Epithelial cell of proximal tubule (primary cell): Measurements from ENCODE around the gene PDRG1. TPM values are rescaled to one million over a fixed set of nuclear protein-coding genes. Genes with fewer than 3 reads are reported as not detected.

Source experiments
- DNase-seq: peaks from one replicate; pipeline ENCODE4 v3.0.0-alpha.2; 2011; ENCODE audit warnings: low read depth
- H3K4me3 ChIP-seq: 2 replicates; pipeline ENCODE4 v1.5.1; 2011; ENCODE audit warnings: low read depth, mild to moderate bottlenecking, low read length
- CTCF ChIP-seq: conservative IDR thresholded peaks from 2 replicates; pipeline ENCODE4 v1.5.1; 2012; ENCODE audit warnings: low read depth, mild to moderate bottlenecking, low read length
- total RNA-seq: library from RNA; depleted of rRNA; stranded (reverse); fragments of >200 nt; gene quantifications from 2 replicates; pipeline ENCODE4 v1.2.3, GENCODE V29; 2015

PDRG1 gene
- total RNA-seq, 1 donor from 2014 or later = 16.5 TPM

GRCh38 chr20:31927627-31928159 is 24.2 kb downstream of the PDRG1 start:
- no peak for DNase-seq
- no peak for TF ChIP-seq CTCF
- H3K4me3 ChIP-seq = no peak overlapping the region

- DNase-seq = no peak
- H3K4me3 ChIP-seq = no peak overlapping the region
- TF ChIP-seq CTCF = no peak
These were observed 25.4 kb downstream of the PDRG1 start for GRCh38 chr20:31926493-31926892.

GRCh38 chr20:31925631-31926030 is 26.2 kb downstream of the PDRG1 start:
- no peak for DNase-seq
- H3K4me3 ChIP-seq = no peak overlapping the region
- no peak for TF ChIP-seq CTCF

GRCh38 chr20:31924561-31924960 is 27.3 kb downstream of the PDRG1 start:
- DNase-seq = no peak
- TF ChIP-seq CTCF = no peak

DNA sequence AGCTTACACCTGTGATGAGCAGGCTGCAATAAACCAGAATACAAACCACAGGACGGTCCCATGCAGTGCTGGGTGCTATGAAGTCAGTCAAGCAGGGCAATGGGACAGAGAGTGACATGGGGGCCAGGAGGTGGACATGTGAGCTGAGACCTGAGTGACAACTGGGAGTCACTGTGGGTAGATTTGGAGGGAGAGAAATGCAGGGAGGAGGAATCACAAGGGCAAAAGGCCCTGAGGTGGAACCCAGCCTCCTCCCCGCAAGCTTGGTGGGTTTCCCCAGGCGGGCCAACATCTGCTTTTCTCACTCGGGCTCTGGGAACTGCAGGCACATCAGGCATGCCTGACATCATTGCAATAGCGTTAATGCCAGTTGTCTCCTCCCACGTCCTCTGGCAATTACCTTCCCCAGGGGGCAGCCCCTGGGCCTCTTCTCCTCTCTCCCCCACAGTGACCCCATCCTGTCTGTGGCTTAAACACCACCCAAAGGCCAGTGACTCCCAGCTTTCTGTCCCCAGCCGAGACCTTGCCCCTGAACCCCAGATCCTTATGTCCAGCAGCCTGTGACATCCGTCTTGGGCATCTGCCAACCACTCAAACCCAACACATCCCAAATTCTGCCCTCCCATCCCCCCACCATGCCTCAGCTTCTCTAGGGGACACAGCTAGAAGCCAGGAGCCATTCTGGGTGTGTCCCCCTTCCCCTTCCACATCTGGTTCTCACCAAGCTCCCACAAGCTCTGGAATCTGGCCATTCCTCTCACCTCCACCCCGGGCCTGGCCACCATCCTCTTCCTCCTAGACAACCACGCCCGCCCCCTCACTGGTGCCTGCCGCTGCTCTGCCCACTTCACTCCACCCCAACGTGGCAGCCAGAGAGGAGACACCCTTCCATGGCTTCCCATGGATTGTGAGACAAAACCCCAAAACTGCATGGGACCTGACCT is 28.2 kb downstream of the PDRG1 start:
- H3K4me3 ChIP-seq = no peak overlapping the region
- no peak for TF ChIP-seq CTCF
- DNase-seq = no peak

More at GRCh38 chr20:31924561-31924960, 27.3 kb downstream of the PDRG1 start:
- no peak overlapping the region for H3K4me3 ChIP-seq

DNA sequence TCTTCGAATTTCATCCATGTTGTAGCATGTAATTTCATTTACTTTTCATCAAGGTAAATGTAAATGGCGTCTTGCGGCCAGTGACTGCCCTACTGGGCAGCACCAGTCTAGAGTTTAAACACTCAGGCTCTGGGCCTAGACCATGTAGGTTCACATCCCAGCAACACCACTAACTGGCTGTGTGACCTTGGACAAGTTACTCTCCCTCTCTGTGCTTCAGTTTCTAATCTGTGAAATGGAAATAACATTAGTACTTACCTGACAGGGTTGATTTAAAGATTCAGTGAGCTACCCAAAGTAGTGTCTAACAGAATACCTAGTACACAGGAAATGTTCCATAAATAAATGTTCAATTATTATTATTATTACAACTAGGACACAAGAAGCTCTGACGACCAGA is 29.3 kb downstream of the PDRG1 start:
- TF ChIP-seq CTCF = no peak
- DNase-seq = no peak
- no peak overlapping the region for H3K4me3 ChIP-seq
